ENCODE measurements around the gene NINL. TPM values are rescaled to one million over a fixed set of nuclear protein-coding genes. Genes with fewer than 3 reads are reported as not detected.

NINL gene
- total and polyA plus RNA-seq, 4 donors = 13.1 to 50.6 (median 31.2) TPM

DNA sequence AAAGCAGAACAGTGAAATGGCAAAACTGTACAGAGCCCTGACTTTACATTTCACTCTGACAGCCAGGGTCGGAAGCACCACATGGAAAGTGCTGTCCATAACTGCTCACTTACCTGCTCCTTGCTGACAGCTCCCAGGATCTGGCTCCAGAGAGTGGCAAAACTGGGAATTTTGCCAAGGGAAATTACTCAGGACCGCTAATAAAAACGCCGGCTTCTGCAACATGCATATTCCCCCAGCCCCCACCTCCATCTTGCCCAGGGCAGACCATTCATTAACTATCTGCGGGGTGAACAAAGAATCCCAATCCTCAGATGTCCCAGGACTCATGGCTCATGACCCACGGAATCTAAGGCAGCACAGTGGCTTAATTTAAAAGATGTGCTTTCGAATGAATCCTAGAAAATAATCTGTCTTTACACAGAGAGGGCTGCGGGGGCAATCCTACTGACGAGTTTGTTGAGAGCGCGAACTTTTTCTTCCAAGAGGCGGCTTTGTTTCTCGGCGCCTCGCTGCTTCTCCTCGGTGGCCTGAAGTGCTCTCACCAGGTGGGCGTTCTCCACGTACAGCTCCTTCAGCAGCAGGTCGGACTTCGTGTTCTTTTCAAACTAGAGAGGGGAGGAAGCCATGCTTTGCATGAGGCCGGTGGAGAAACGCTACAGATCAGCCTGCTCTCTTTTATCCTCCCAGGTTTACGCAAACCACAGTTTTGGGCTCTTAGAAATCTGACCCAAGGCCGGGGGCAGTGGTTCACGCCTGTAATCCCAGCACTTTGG, 132.1 kb downstream of the NINL start:
- H3K4me3 ChIP-seq (ENCODE audit: low read depth, low read length) = no peak overlapping the region
- no peak overlapping the region for H3K27ac ChIP-seq (ENCODE audit: low read depth, low read length)
- no peaks in the 10 kb centered on the region for H3K9me3 ChIP-seq (ENCODE audit: control insufficient read depth, insufficient read depth, low read length)
- 75% methylated on average over 22 of the region's 25 CpGs for WGBS (ENCODE audit: insufficient coverage)
- H3K36me3 ChIP-seq (ENCODE audit: control insufficient read depth, insufficient read depth, low read length) = peaks cover 54% of the 10 kb centered on the region
- peak in 2 of 6 donors; percentile 13 to 45 for DNase-seq (ENCODE audit: low read depth in 4 of 6, low spot score in 6 of 6)
- H3K27me3 ChIP-seq (ENCODE audit: control insufficient read depth, insufficient read depth, low read length) = no peaks in the 10 kb centered on the region
- H3K4me1 ChIP-seq (ENCODE audit: control insufficient read depth, insufficient read depth, low read length) = no peaks in the 10 kb centered on the region

DNA sequence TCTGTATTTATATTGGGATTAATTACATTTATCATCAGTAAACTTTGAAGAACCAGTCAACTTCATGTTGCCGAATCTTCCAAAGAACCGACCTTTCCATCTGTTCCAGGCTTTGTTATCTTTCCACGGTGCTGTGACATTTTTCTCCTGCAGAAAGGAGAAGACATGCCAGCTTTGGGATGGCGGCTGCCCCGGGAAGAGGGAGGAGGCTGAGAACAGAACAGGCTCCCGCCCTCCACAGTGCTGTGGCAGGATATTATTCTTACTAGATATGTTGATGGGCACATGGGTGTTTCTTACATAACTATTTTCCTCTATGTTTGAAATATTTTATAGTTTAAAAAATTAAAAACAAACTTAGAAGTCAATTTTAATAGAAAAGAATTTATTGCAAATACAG, 133.0 kb downstream of the NINL start:
- DNase-seq (ENCODE audit: low read depth in 4 of 6, low spot score in 6 of 6) = peak in 1 of 6 donors; percentile 16
- peaks cover 49% of the 10 kb centered on the region for H3K36me3 ChIP-seq (ENCODE audit: control insufficient read depth, insufficient read depth, low read length)
- no peaks in the 10 kb centered on the region for H3K4me1 ChIP-seq (ENCODE audit: control insufficient read depth, insufficient read depth, low read length)
- no peak overlapping the region for H3K27ac ChIP-seq (ENCODE audit: low read depth, low read length)
- no peak overlapping the region for H3K4me3 ChIP-seq (ENCODE audit: low read depth, low read length)
- 96% methylated on average over 3 of the region's 6 CpGs for WGBS (ENCODE audit: insufficient coverage)
- no peaks in the 10 kb centered on the region for H3K27me3 ChIP-seq (ENCODE audit: control insufficient read depth, insufficient read depth, low read length)
- no peaks in the 10 kb centered on the region for H3K9me3 ChIP-seq (ENCODE audit: control insufficient read depth, insufficient read depth, low read length)

DNA sequence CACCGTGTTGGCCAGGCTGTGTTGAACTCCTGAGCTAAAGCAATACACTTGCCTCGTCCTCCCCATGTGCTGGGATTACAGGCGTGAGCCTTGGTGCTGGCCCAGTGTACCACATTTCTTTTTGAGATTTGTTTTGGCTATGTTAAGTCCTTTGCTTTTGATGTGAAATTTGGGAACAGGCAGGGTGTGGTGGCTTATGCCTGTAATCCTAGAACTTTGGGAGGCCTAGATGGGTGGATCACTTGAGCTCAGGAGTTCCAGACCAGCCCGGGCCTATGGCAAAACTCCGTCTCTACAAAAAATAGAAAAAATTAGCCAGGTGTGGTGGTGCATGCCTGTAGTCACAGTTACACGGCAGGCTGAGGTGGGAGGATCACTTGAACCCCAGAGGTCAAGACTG, 137.7 kb downstream of the NINL start:
- Histone ChIP-seq H3K9me3 (ENCODE audit: control insufficient read depth, insufficient read depth, low read length) (no peaks in the 10 kb centered on the region), H3K27ac (ENCODE audit: low read depth, low read length) (no peak overlapping the region), H3K4me3 (ENCODE audit: low read depth, low read length) (no peak overlapping the region), H3K27me3 (ENCODE audit: control insufficient read depth, insufficient read depth, low read length) (no peaks in the 10 kb centered on the region), H3K4me1 (ENCODE audit: control insufficient read depth, insufficient read depth, low read length) (no peaks in the 10 kb centered on the region), H3K36me3 (ENCODE audit: control insufficient read depth, insufficient read depth, low read length) (peaks cover 10% of the 10 kb centered on the region)
- 88% methylated on average over 4 of the region's 6 CpGs for WGBS (ENCODE audit: insufficient coverage)
- DNase-seq (ENCODE audit: low read depth in 4 of 6, low spot score in 6 of 6) = no peak

GRCh38 chr20:25444556-25444955, 140.8 kb downstream of the NINL start:
- 100% methylated on average over 1 of the region's 4 CpGs for WGBS (ENCODE audit: insufficient coverage)
- Histone ChIP-seq H3K4me1 (ENCODE audit: control insufficient read depth, insufficient read depth, low read length) (no peaks in the 10 kb centered on the region), H3K9me3 (ENCODE audit: control insufficient read depth, insufficient read depth, low read length) (no peaks in the 10 kb centered on the region), H3K27ac (ENCODE audit: low read depth, low read length) (no peak overlapping the region), H3K27me3 (ENCODE audit: control insufficient read depth, insufficient read depth, low read length) (no peaks in the 10 kb centered on the region), H3K36me3 (ENCODE audit: control insufficient read depth, insufficient read depth, low read length) (peaks cover 4% of the 10 kb centered on the region), H3K4me3 (ENCODE audit: low read depth, low read length) (no peak overlapping the region)
- no peak for DNase-seq (ENCODE audit: low read depth in 4 of 6, low spot score in 6 of 6)

- no peaks in the 10 kb centered on the region for H3K4me1 ChIP-seq (ENCODE audit: control insufficient read depth, insufficient read depth, low read length)
- H3K27ac ChIP-seq (ENCODE audit: low read depth, low read length) = no peak overlapping the region
- WGBS (ENCODE audit: insufficient coverage) = no CpG with 5 or more reads among the region's 3 CpGs
These were observed 146.0 kb downstream of the NINL start for GRCh38 chr20:25439328-25439727.

GRCh38 chr20:25437153-25437581, 148.2 kb downstream of the NINL start:
- H3K36me3 ChIP-seq (ENCODE audit: control insufficient read depth, insufficient read depth, low read length) = peaks cover 3% of the 10 kb centered on the region
- H3K4me3 ChIP-seq (ENCODE audit: low read depth, low read length) = no peak overlapping the region
- WGBS (ENCODE audit: insufficient coverage) = 46% methylated on average over 2 of the region's 4 CpGs
- DNase-seq (ENCODE audit: low read depth in 4 of 6, low spot score in 6 of 6) = no peak
- H3K27ac ChIP-seq (ENCODE audit: low read depth, low read length) = no peak overlapping the region
- no peaks in the 10 kb centered on the region for H3K9me3 ChIP-seq (ENCODE audit: control insufficient read depth, insufficient read depth, low read length)
- H3K4me1 ChIP-seq (ENCODE audit: control insufficient read depth, insufficient read depth, low read length) = no peaks in the 10 kb centered on the region
- no peaks in the 10 kb centered on the region for H3K27me3 ChIP-seq (ENCODE audit: control insufficient read depth, insufficient read depth, low read length)

More at GRCh38 chr20:25439328-25439727, 146.0 kb downstream of the NINL start:
- DNase-seq (ENCODE audit: low read depth in 4 of 6, low spot score in 6 of 6) = no peak
- no peaks in the 10 kb centered on the region for H3K9me3 ChIP-seq (ENCODE audit: control insufficient read depth, insufficient read depth, low read length)
- no peak overlapping the region for H3K4me3 ChIP-seq (ENCODE audit: low read depth, low read length)
- no peaks in the 10 kb centered on the region for H3K27me3 ChIP-seq (ENCODE audit: control insufficient read depth, insufficient read depth, low read length)
- peaks cover 3% of the 10 kb centered on the region for H3K36me3 ChIP-seq (ENCODE audit: control insufficient read depth, insufficient read depth, low read length)

- no peaks in the 10 kb centered on the region for H3K27me3 ChIP-seq (ENCODE audit: control insufficient read depth, insufficient read depth, low read length)
- no CpG with 5 or more reads among the region's 3 CpGs for WGBS (ENCODE audit: insufficient coverage)
- peaks cover 15% of the 10 kb centered on the region for H3K36me3 ChIP-seq (ENCODE audit: control insufficient read depth, insufficient read depth, low read length)
These were observed 160.8 kb downstream of the NINL start for GRCh38 chr20:25424536-25424935.

DNA sequence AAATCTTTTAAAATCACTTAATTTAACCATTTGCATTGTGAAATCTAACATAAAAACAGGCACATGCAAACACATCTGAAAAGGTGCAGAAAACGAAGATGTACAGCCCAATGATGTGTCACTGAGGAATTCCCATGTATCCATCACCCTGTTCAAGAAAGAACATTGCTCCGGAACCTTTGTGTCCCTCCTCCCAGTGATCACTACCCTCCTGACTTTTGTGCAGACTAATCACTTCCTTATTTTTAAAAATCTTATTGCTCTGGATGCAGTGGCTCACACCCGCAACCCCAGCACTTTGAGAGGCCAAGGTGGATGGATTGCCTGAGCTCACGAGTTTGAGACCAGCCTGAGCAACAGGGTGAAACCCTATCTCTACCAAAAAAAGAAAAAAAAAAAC, 163.3 kb downstream of the NINL start:
- peaks cover 10% of the 10 kb centered on the region for H3K36me3 ChIP-seq (ENCODE audit: control insufficient read depth, insufficient read depth, low read length)
- no peaks in the 10 kb centered on the region for H3K4me1 ChIP-seq (ENCODE audit: control insufficient read depth, insufficient read depth, low read length)
- H3K9me3 ChIP-seq (ENCODE audit: control insufficient read depth, insufficient read depth, low read length) = no peaks in the 10 kb centered on the region
- WGBS (ENCODE audit: insufficient coverage) = 90% methylated on average over 2 of the region's 4 CpGs
- H3K4me3 ChIP-seq (ENCODE audit: low read depth, low read length) = no peak overlapping the region
- no peaks in the 10 kb centered on the region for H3K27me3 ChIP-seq (ENCODE audit: control insufficient read depth, insufficient read depth, low read length)
- H3K27ac ChIP-seq (ENCODE audit: low read depth, low read length) = no peak overlapping the region
- no peak for DNase-seq (ENCODE audit: low read depth in 4 of 6, low spot score in 6 of 6)

More at GRCh38 chr20:25424536-25424935, 160.8 kb downstream of the NINL start:
- no peak overlapping the region for H3K4me3 ChIP-seq (ENCODE audit: low read depth, low read length)
- no peaks in the 10 kb centered on the region for H3K4me1 ChIP-seq (ENCODE audit: control insufficient read depth, insufficient read depth, low read length)
- H3K27ac ChIP-seq (ENCODE audit: low read depth, low read length) = no peak overlapping the region
- DNase-seq (ENCODE audit: low read depth in 4 of 6, low spot score in 6 of 6) = no peak
- H3K9me3 ChIP-seq (ENCODE audit: control insufficient read depth, insufficient read depth, low read length) = no peaks in the 10 kb centered on the region

GRCh38 chr20:25421102-25421501, 164.2 kb downstream of the NINL start:
- no peaks in the 10 kb centered on the region for H3K27me3 ChIP-seq (ENCODE audit: control insufficient read depth, insufficient read depth, low read length)
- no peak overlapping the region for H3K4me3 ChIP-seq (ENCODE audit: low read depth, low read length)
- H3K9me3 ChIP-seq (ENCODE audit: control insufficient read depth, insufficient read depth, low read length) = no peaks in the 10 kb centered on the region
- H3K36me3 ChIP-seq (ENCODE audit: control insufficient read depth, insufficient read depth, low read length) = peaks cover 3% of the 10 kb centered on the region
- DNase-seq (ENCODE audit: low read depth in 4 of 6, low spot score in 6 of 6) = no peak
- H3K27ac ChIP-seq (ENCODE audit: low read depth, low read length) = no peak overlapping the region
- no peaks in the 10 kb centered on the region for H3K4me1 ChIP-seq (ENCODE audit: control insufficient read depth, insufficient read depth, low read length)

DNA sequence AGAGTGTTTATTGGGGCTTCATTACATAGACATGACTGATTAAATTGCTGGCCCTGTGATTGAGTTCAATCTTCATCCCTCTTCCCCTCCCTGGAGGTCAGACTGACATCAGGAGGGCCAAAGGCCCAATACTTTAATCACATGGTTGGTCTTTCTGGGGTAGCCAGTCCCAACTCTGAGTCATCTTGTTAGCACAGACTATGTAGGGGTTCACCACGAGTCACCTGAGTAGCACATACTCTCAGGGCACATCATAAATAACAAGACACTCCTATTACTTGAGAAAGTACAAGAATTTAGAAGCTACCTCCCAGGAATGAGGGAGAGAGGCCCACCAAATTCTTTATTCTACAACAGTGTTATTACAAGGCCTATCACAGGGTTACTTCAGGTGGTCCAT, 166.6 kb downstream of the NINL start:
- no peaks in the 10 kb centered on the region for H3K4me1 ChIP-seq (ENCODE audit: control insufficient read depth, insufficient read depth, low read length)
- H3K27ac ChIP-seq (ENCODE audit: low read depth, low read length) = no peak overlapping the region
- H3K4me3 ChIP-seq (ENCODE audit: low read depth, low read length) = no peak overlapping the region
- no CpG with 5 or more reads among the region's 1 CpG for WGBS (ENCODE audit: insufficient coverage)
- no peaks in the 10 kb centered on the region for H3K27me3 ChIP-seq (ENCODE audit: control insufficient read depth, insufficient read depth, low read length)
- no peak for DNase-seq (ENCODE audit: low read depth in 4 of 6, low spot score in 6 of 6)
- H3K9me3 ChIP-seq (ENCODE audit: control insufficient read depth, insufficient read depth, low read length) = no peaks in the 10 kb centered on the region
- H3K36me3 ChIP-seq (ENCODE audit: control insufficient read depth, insufficient read depth, low read length) = peaks cover 3% of the 10 kb centered on the region

All from spinal cord (tissue), 10 donors.